ENCODE measurements around the gene COBL. TPM values are rescaled to one million over a fixed set of nuclear protein-coding genes. Genes with fewer than 3 reads are reported as not detected.
A peak's percentile ranks its signal among the peaks of the same experiment; 100 is the strongest.

Gene COBL
- total RNA-seq, 1 donor from 2014 or later = 27.9 TPM

GRCh38 chr7:51317582-51317910, 937 bp upstream of the COBL start:
- Histone ChIP-seq H3K4me1 (peaks cover 8% of the 10 kb centered on the region), H3K27ac (peak overlapping the region; percentile 88), H3K36me3 (no peaks in the 10 kb centered on the region), H3K4me3 (peak overlapping the region; percentile 66), H3K27me3 (ENCODE audit: low read depth) (peaks cover 29% of the 10 kb centered on the region), H3K9me3 (no peaks in the 10 kb centered on the region)
- no peak for ATAC-seq
- intact Hi-C loops (cut with DNase I) = no loop called here
- no peak for TF ChIP-seq CTCF (IDR thresholded peaks at IDR 0.05)
- no peak for DNase-seq

- ATAC-seq (peak; percentile 73 to 86), DNase-seq (peak; percentile 71)
- intact Hi-C loops (cut with DNase I) = no loop called here
Measured at GRCh38 chr7:51316262-51316665, 345 bp downstream of the COBL start.

GRCh38 chr7:51315393-51316261, 982 bp downstream of the COBL start:
- Histone ChIP-seq H3K36me3 (no peaks in the 10 kb centered on the region), H3K4me1 (peaks cover 8% of the 10 kb centered on the region), H3K27me3 (ENCODE audit: low read depth) (peaks cover 29% of the 10 kb centered on the region), H3K9me3 (no peaks in the 10 kb centered on the region), H3K27ac (peak overlapping the region; percentile 88), H3K4me3 (peak overlapping the region; percentile 66)
- intact Hi-C loops (cut with DNase I) = no loop called here
- no peak for TF ChIP-seq CTCF (IDR thresholded peaks at IDR 0.05)
- DNase-seq = peak; percentile 56
- peak; percentile 81 to 82 for ATAC-seq

More at GRCh38 chr7:51316262-51316665, 345 bp downstream of the COBL start:
- Histone ChIP-seq H3K36me3 (no peaks in the 10 kb centered on the region), H3K4me3 (peak overlapping the region; percentile 66), H3K4me1 (peaks cover 8% of the 10 kb centered on the region), H3K27ac (peak overlapping the region; percentile 88), H3K9me3 (no peaks in the 10 kb centered on the region), H3K27me3 (ENCODE audit: low read depth) (peaks cover 29% of the 10 kb centered on the region)
- peak; percentile 13 for TF ChIP-seq CTCF (IDR thresholded peaks at IDR 0.05)

GRCh38 chr7:51314726-51315125, 1.9 kb downstream of the COBL start:
- peak overlapping the region; percentile 66 for H3K4me3 ChIP-seq
- no peak for DNase-seq
- H3K36me3 ChIP-seq = no peaks in the 10 kb centered on the region
- intact Hi-C loops (cut with DNase I) = no loop called here
- H3K4me1 ChIP-seq = peaks cover 8% of the 10 kb centered on the region
- TF ChIP-seq CTCF (IDR thresholded peaks at IDR 0.05) = no peak
- peak in 1 of 2 donors; percentile 61 for ATAC-seq
- H3K27ac ChIP-seq = peak overlapping the region; percentile 88
- no peaks in the 10 kb centered on the region for H3K9me3 ChIP-seq
- H3K27me3 ChIP-seq (ENCODE audit: low read depth) = peaks cover 28% of the 10 kb centered on the region

- no peak for TF ChIP-seq CTCF (IDR thresholded peaks at IDR 0.05)
- peak overlapping the region; percentile 9 for H3K27ac ChIP-seq
- no peak for ATAC-seq
- H3K4me1 ChIP-seq = peaks cover 8% of the 10 kb centered on the region
- intact Hi-C loops (cut with DNase I) = no loop called here
- peaks cover 26% of the 10 kb centered on the region for H3K27me3 ChIP-seq (ENCODE audit: low read depth)
- no peaks in the 10 kb centered on the region for H3K36me3 ChIP-seq
- H3K4me3 ChIP-seq = no peak overlapping the region
- H3K9me3 ChIP-seq = no peaks in the 10 kb centered on the region
- no peak for DNase-seq
Measured at GRCh38 chr7:51313738-51314425, 2.7 kb downstream of the COBL start.
